Kidney (tissue), 14 donors: ENCODE measurements around the gene PPP4R2. TPM values are rescaled to one million over a fixed set of nuclear protein-coding genes. Genes with fewer than 3 reads are reported as not detected.

ENCODE experiments used
- DNase-seq, 5 donors: peaks; one replicate each; pipeline ENCODE4 v3.0.0-alpha.2; 2013 to 2020
- FAIRE-seq: peaks from 2 replicates; lab custom pipeline; 2012; peaks lifted over from hg19 to GRCh38; lab: Jason Lieb, UNC
- H3K27ac ChIP-seq, 2 donors: one replicate each; pipeline ENCODE4 v1.7.0; 2013; ENCODE audit warnings: low read depth in 2 of 2, low read length in 2 of 2, inconsistent platforms in 1 of 2
- H3K27me3 ChIP-seq: one replicate; pipeline ENCODE4 v1.7.1; 2013; ENCODE audit warnings: low read length, inconsistent platforms; ENCODE audit not compliant: control insufficient read depth, insufficient read depth
- H3K36me3 ChIP-seq, 3 donors: one replicate each; pipeline versions ENCODE4 v1.7.0 to v1.7.1; 2013; ENCODE audit warnings: low read length in 3 of 3, control low read depth in 1 of 3, inconsistent platforms in 1 of 3; ENCODE audit not compliant: insufficient read depth in 3 of 3, control insufficient read depth in 2 of 3
- H3K4me1 ChIP-seq, 3 donors: one replicate each; pipeline versions ENCODE4 v1.7.0 to v1.7.1; 2013; ENCODE audit warnings: low read length in 3 of 3, inconsistent platforms in 1 of 3, low read depth in 1 of 3; ENCODE audit not compliant: control insufficient read depth in 2 of 3, insufficient read depth in 2 of 3
- H3K4me3 ChIP-seq, 3 donors: one replicate each; pipeline versions ENCODE4 v1.7.0 to v1.8.1; 2013; ENCODE audit warnings: low read length in 3 of 3, control low read depth in 1 of 3, inconsistent platforms in 1 of 3
- H3K9ac ChIP-seq, 3 donors: one replicate each; pipeline versions ENCODE4 v1.7.0 to v1.7.1; 2013; ENCODE audit warnings: low read length in 3 of 3, control low read depth in 1 of 3, inconsistent platforms in 1 of 3
- H3K9me3 ChIP-seq, 3 donors: one replicate each; pipeline versions ENCODE4 v1.7.0 to v1.7.1; 2013; ENCODE audit warnings: low read length in 3 of 3, control low read depth in 1 of 3, inconsistent platforms in 1 of 3; ENCODE audit not compliant: control insufficient read depth in 2 of 3, insufficient read depth in 1 of 3
- intact Hi-C: fragments of 100-400 bp; cut with DNase I; formaldehyde crosslinking; loops from one replicate; pipeline ENCODE4 v1.11.1; 2022
- polyA plus RNA-seq: library from polyadenylated mRNA; stranded (reverse); fragments of 350-450 nt; fragmentation: Illumina TruSeq; extraction: RNeasy Lipid Tissue Mini Kit (QIAGEN cat#74804); gene quantifications from one replicate; pipeline ENCODE4 v1.2.3, GENCODE V29; 2014; ENCODE audit warnings: low read depth, low replicate concordance; ENCODE audit not compliant: insufficient read depth
- total RNA-seq: library from RNA; stranded (reverse); fragmentation: NEBNext Ultra II Directional; extraction: Animal tissue kit (Norgen Biotek cat#: 25700); gene quantifications from one replicate; pipeline ENCODE4 v1.2.1, GENCODE V29; 2021
- TF ChIP-seq, protein P1 (sequence below): IDR thresholded peaks from 3 replicates; pipeline ENCODE4 v1.5.1; 2012; ENCODE audit warnings: mild to moderate bottlenecking, moderate library complexity, borderline replicate concordance; ENCODE audit not compliant: insufficient read depth; ENCODE audit errors: extremely low read depth
- donor health status: control.
- donor health status: control.
- donor health status: control.
- donor health status: control.
- donor health status: control.
- donor health status: DM: yes; HTN: yes; CAD: no.
- donor health status: Normal renal cell carcinoma (clear cell type).

The PPP4R2 gene
- total and polyA plus RNA-seq, 2 donors from 2014 or later, result 14.5 to 72.0 TPM

DNA sequence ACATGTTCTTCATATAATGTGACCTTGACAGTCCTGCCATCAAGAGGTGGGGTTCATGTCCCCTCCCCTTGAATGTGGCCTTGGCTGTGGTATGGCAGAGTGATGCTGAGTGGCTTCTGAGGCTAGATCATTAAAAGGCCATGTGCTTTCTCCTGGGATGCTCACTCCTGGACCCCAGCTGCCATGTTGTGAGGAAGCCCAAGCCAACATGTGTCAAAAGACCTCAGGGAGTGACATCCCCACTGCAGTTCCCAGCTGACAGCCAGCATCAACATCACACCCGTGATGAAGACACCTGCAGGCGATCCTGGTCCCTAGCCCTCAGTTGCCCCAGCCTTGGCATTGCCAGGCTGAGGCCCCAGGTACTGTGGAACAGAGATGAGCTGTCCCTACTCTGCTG is 101.4 kb downstream of the PPP4R2 start:
- Histone ChIP-seq H3K4me1 (no peaks in the 10 kb centered on the region), H3K9me3 (no peaks in the 10 kb centered on the region), H3K4me3 (no peak overlapping the region), H3K27ac (no peak overlapping the region), H3K9ac (no peak overlapping the region), H3K36me3 (no peaks in the 10 kb centered on the region), H3K27me3 (no peaks in the 10 kb centered on the region)
- FAIRE-seq (no peak), DNase-seq (no peak)
- intact Hi-C loops, result loop anchor here (5.0 kb wide), 1 partner anchor 399 kb away; no protein-coding TSS in a partner anchor
- TF ChIP-seq, protein P1, sequence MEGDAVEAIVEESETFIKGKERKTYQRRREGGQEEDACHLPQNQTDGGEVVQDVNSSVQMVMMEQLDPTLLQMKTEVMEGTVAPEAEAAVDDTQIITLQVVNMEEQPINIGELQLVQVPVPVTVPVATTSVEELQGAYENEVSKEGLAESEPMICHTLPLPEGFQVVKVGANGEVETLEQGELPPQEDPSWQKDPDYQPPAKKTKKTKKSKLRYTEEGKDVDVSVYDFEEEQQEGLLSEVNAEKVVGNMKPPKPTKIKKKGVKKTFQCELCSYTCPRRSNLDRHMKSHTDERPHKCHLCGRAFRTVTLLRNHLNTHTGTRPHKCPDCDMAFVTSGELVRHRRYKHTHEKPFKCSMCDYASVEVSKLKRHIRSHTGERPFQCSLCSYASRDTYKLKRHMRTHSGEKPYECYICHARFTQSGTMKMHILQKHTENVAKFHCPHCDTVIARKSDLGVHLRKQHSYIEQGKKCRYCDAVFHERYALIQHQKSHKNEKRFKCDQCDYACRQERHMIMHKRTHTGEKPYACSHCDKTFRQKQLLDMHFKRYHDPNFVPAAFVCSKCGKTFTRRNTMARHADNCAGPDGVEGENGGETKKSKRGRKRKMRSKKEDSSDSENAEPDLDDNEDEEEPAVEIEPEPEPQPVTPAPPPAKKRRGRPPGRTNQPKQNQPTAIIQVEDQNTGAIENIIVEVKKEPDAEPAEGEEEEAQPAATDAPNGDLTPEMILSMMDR, result no peak

DNA sequence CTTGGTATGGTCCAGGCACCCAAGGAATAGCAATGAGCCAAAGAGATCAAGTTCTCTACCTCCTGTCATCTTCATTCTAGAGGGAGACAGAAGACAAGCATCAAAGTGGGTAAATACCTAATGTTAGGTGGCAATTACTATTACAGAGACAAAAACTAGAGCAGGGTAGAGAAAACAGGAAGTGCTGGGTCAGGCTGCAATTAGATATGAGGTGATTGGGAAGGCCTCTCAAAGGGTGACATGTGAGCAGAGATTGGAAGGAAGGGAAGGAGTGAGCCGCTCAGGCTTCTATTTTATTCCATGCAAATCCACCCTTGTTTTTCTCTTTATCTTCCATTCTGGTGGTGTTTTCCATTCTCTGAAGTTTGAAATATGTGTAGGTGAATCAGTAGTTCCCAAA is 102.3 kb downstream of the PPP4R2 start:
- Histone ChIP-seq H3K9me3 (no peaks in the 10 kb centered on the region), H3K27me3 (no peaks in the 10 kb centered on the region), H3K9ac (no peak overlapping the region), H3K36me3 (no peaks in the 10 kb centered on the region), H3K4me3 (no peak overlapping the region), H3K4me1 (no peaks in the 10 kb centered on the region), H3K27ac (no peak overlapping the region)
- TF ChIP-seq, protein P1, result no peak
- FAIRE-seq, result no peak
- no peak for DNase-seq
- intact Hi-C loops, result loop anchor here (5.0 kb wide), 1 partner anchor 398 kb away; no protein-coding TSS in a partner anchor

DNA sequence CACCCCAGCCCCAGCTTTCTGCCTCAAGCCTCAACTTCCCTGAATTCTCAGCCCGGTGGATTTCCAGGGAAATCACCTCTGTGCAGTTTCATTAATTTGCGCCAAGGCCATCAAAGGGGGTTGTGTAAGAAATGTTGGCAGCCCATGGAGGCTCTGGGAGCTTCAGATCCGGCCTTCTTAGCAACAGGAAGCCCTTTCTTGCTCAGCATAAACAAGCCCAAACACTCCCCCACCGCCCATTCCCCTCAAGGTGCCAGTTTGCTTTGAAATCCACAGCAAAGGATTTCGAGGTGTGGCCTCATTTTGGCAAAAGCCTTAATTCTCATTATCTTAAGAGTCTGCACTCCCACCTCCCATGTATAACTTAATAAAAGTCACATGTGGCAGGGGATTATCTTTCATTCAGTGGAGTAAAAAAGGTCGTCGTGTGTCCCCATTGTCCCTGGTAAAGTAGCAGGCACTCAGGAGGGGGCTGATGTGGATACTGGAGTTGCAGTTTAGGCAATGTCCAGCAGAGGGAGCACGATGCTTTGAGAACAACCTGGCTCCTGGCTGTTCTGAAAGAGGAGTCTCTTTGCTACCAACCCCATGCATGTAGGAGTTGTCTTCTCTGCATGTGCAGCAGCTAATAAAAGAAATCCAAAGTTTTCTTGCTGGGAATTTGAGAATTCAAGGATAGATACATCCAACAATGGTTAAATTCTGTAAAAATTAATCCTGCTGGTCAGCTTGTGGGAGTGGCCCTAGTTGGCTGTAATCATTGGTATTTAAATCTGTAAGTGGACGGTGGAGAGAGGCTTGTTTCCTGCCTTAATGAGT is 104.3 kb downstream of the PPP4R2 start:
- DNase-seq (peak in 4 of 5 donors; percentile 89 to 95 (median 92)), FAIRE-seq (peak; percentile 87)
- H3K9me3 ChIP-seq, result no peaks in the 10 kb centered on the region
- no peak overlapping the region for H3K9ac ChIP-seq
- no peak overlapping the region for H3K4me3 ChIP-seq
- no peaks in the 10 kb centered on the region for H3K36me3 ChIP-seq
- no peaks in the 10 kb centered on the region for H3K27me3 ChIP-seq
- TF ChIP-seq, protein P1, result peak; percentile 96
- no peak overlapping the region for H3K27ac ChIP-seq
- intact Hi-C loops, result loop anchor here (5.0 kb wide), 1 partner anchor 331 kb away; no protein-coding TSS in a partner anchor
- no peaks in the 10 kb centered on the region for H3K4me1 ChIP-seq
